IMR-90 (cell line): ENCODE results near the gene GRM5. TPM values are rescaled to one million over a fixed set of nuclear protein-coding genes. Genes with fewer than 3 reads are reported as not detected.
"Not testable (repeated sequence)": the region's sequence is repeated elsewhere in the genome, so short reads cannot be mapped to it uniquely, and the experiment has no call there.

Source experiments
- ATAC-seq: fragments of 200-7000 bp; cut with Tn5 transposase; 2 replicates; pipeline ENCODE4 v1.9.1; 2020; ENCODE audit warnings: low read depth, mild to moderate bottlenecking, moderate library complexity
- BruUV-seq: library from RNA; stranded (reverse); fragments of 400-500 nt; replicated peaks from 2 replicates; lab custom pipeline; 2021; lab: Mats Ljungman, UMichigan
- CTCF ChIA-PET: fragments of 300-600 bp; formaldehyde crosslinking; extraction: SDS; loops from one replicate; lab custom pipeline; 2021; ENCODE audit warnings: antibody characterized with exemption; lab: Yijun Ruan, JAX
- POLR2A ChIA-PET: fragments of 300-600 bp; sonication (Branson Sonifier 250); formaldehyde crosslinking; loops from one replicate; lab custom pipeline; 2022; ENCODE audit warnings: antibody characterized with exemption; ENCODE audit not compliant: unreplicated experiment; lab: Charles Lee
- DNase-seq: peaks from one replicate; pipeline ENCODE4 v3.0.0; 2013
- H2AFZ ChIP-seq: replicated peaks from 2 replicates; pipeline ENCODE3; 2013; ENCODE audit warnings: low read length, mild to moderate bottlenecking; ENCODE audit not compliant: poor library complexity
- H2AK5ac ChIP-seq: 2 replicates; pipeline ENCODE4 v1.6.1; 2013; ENCODE audit warnings: low read depth, low read length, inconsistent platforms
- H2AK9ac ChIP-seq: replicated peaks from 2 replicates; pipeline ENCODE3; 2013; ENCODE audit warnings: mild to moderate bottlenecking, low read depth, low read length, moderate library complexity; ENCODE audit not compliant: poor library complexity
- H2BK120ac ChIP-seq: 2 replicates; pipeline ENCODE4 v1.6.1; 2013; ENCODE audit warnings: low read depth, low read length, inconsistent platforms
- H2BK15ac ChIP-seq: 3 replicates; pipeline ENCODE4 v1.6.1; 2013; ENCODE audit warnings: low read depth, low read length, inconsistent platforms
- H2BK20ac ChIP-seq: 2 replicates; pipeline ENCODE4 v1.6.1; 2013; ENCODE audit warnings: low read depth, mild to moderate bottlenecking, inconsistent platforms, low read length, moderate library complexity
- H2BK5ac ChIP-seq: 2 replicates; pipeline ENCODE4 v1.6.1; 2013; ENCODE audit warnings: mild to moderate bottlenecking, low read depth, low read length, inconsistent platforms; ENCODE audit not compliant: poor library complexity, severe bottlenecking
- H3K14ac ChIP-seq: replicated peaks from 2 replicates; pipeline ENCODE4 v1.6.1; 2013; ENCODE audit warnings: low read depth, low read length, inconsistent platforms
- H3K18ac ChIP-seq: 2 replicates; pipeline ENCODE4 v1.6.1; 2013; ENCODE audit warnings: low read depth, low read length, control low read depth
- H3K23ac ChIP-seq: 2 replicates; pipeline ENCODE4 v1.6.1; 2013; ENCODE audit warnings: low read depth, low read length, inconsistent platforms
- H3K27ac ChIP-seq: 2 replicates; pipeline ENCODE4 v1.5.1; 2013; ENCODE audit warnings: mild to moderate bottlenecking, control low read depth, low read length; ENCODE audit not compliant: insufficient read depth
- H3K27me3 ChIP-seq: 2 replicates; pipeline ENCODE4 v1.6.1; 2013; ENCODE audit warnings: low read length; ENCODE audit not compliant: control insufficient read depth, insufficient read depth
- H3K36me3 ChIP-seq: 2 replicates; pipeline ENCODE4 v1.6.1; 2013; ENCODE audit warnings: low read length, mixed read lengths; ENCODE audit not compliant: control insufficient read depth, insufficient read depth
- H3K4ac ChIP-seq: 2 replicates; pipeline ENCODE4 v1.6.1; 2013; ENCODE audit warnings: low read depth, low read length, inconsistent platforms
- H3K4me1 ChIP-seq: 2 replicates; pipeline ENCODE4 v1.6.1; 2013; ENCODE audit warnings: low read length, mixed read lengths; ENCODE audit not compliant: control insufficient read depth, insufficient read depth
- H3K4me2 ChIP-seq: 2 replicates; pipeline ENCODE4 v1.6.1; 2013; ENCODE audit warnings: low read depth, mild to moderate bottlenecking, control low read depth, low read length, moderate library complexity
- H3K4me3 ChIP-seq: 2 replicates; pipeline ENCODE4 v1.5.1; 2013; ENCODE audit warnings: low read depth, mild to moderate bottlenecking, control low read depth, low read length, moderate library complexity; ENCODE audit not compliant: insufficient read depth
- H3K56ac ChIP-seq: 2 replicates; pipeline ENCODE4 v1.6.1; 2013; ENCODE audit warnings: low read length, inconsistent platforms; ENCODE audit not compliant: insufficient read depth; ENCODE audit errors: extremely low read depth
- H3K79me1 ChIP-seq, 2 experiments: 2 replicates each; pipeline ENCODE4 v1.6.1; 2013; ENCODE audit warnings: low read length in 2 of 2, inconsistent platforms in 1 of 2, low read depth in 1 of 2
- H3K9ac ChIP-seq: 2 replicates; pipeline ENCODE4 v1.6.1; 2013; ENCODE audit warnings: low read depth, low read length, control low read depth
- H3K9me1 ChIP-seq: 2 replicates; pipeline ENCODE4 v1.6.1; 2013; ENCODE audit warnings: low read length, inconsistent platforms; ENCODE audit not compliant: insufficient read depth
- H3K9me3 ChIP-seq: 2 replicates; pipeline ENCODE4 v1.6.1; 2013; ENCODE audit warnings: low read length; ENCODE audit not compliant: control insufficient read depth, insufficient read depth
- H4K20me1 ChIP-seq: 2 replicates; pipeline ENCODE4 v1.6.1; 2013; ENCODE audit warnings: low read length, inconsistent platforms; ENCODE audit not compliant: insufficient read depth
- H4K5ac ChIP-seq: 2 replicates; pipeline ENCODE4 v1.6.1; 2013; ENCODE audit warnings: mild to moderate bottlenecking, low read depth, low read length, control low read depth
- H4K8ac ChIP-seq, 2 experiments: 2 replicates each; pipeline ENCODE4 v1.6.1; 2013; ENCODE audit warnings: low read depth in 2 of 2, low read length in 2 of 2, control low read depth in 1 of 2, inconsistent platforms in 1 of 2
- H4K91ac ChIP-seq: 2 replicates; pipeline ENCODE4 v1.6.1; 2013; ENCODE audit warnings: low read depth, low read length, inconsistent platforms; ENCODE audit not compliant: insufficient read depth
- WGBS, 2 experiments: methylation state at CpG; one replicate each; pipeline versions ENCODE4 v1.1.5 to v1.1.7; 2013; ENCODE audit warnings: missing lambda C conversion rate in 2 of 2; ENCODE audit not compliant: insufficient read length in 1 of 2; ENCODE audit errors: extremely low coverage in 2 of 2; 5-methylcytosine and 5-hydroxymethylcytosine counted together
- dilution Hi-C: fragments of 300-500 bp; cut with HindIII; formaldehyde crosslinking; loops from one replicate; pipeline ENCODE4 v1.14.3; 2018; ENCODE audit warnings: low sequenced_read_pairs; ENCODE audit not compliant: unreplicated experiment
- in situ Hi-C: fragments of 300-500 bp; cut with MboI; formaldehyde crosslinking; loops from 3 replicates; pipeline ENCODE4 v1.14.3; 2019; ENCODE audit warnings: low sequenced_read_pairs, inconsistent platforms, mixed read lengths
- intact Hi-C: fragments of 100-400 bp; cut with micrococcal nuclease; formaldehyde crosslinking; loops from 2 replicates; pipeline ENCODE4 v1.10.0; 2022
- polyA plus RNA-seq, 3 experiments: library from polyadenylated mRNA; depleted of rRNA; stranded (reverse); fragments of >200 nt; gene quantifications; 2 replicates each; pipeline ENCODE4 v1.2.3, GENCODE V29; 2012; ENCODE audit warnings: low replicate concordance in 1 of 3
- total RNA-seq: library from RNA; depleted of rRNA; stranded (reverse); fragments of >200 nt; gene quantifications from 2 replicates; pipeline ENCODE4 v1.2.3, GENCODE V29; 2012

GRM5 gene
- total and polyA plus RNA-seq, 2 of the 4 experiments (the other 2 are of a cell fraction) = under 0.01 TPM

DNA sequence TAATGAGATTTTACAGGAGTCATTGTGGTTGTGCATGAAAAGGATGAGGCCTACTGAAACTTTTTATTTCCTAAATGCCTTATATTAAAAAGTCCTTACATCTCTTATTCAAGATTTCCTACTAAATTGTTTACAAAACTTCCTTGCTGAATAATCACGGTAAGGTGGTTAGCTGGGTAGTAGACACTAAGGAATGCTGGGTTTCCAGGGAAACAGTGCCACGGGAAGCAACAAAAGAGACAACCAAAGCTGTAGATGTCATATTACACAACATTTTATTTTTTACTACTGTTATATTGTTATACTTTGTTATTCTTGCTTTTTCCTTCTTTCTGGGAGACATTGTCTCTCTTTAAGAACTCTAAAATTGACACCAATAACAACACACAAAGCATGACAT, 36.1 kb downstream of the GRM5 start:
- H3K36me3 ChIP-seq, CTCF ChIA-PET, H3K9me1 ChIP-seq, H2AK5ac ChIP-seq, H3K79me1 ChIP-seq, H2AK9ac ChIP-seq, intact Hi-C loops, H3K14ac ChIP-seq, H3K4me1 ChIP-seq, H4K91ac ChIP-seq, H2BK15ac ChIP-seq, in situ Hi-C loops, H3K18ac ChIP-seq, H3K9ac ChIP-seq, DNase-seq, H4K8ac ChIP-seq, H2AFZ ChIP-seq, H2BK120ac ChIP-seq, H3K4me3 ChIP-seq, H3K27me3 ChIP-seq, H3K4ac ChIP-seq, ATAC-seq, H3K4me2 ChIP-seq, H2BK20ac ChIP-seq, H3K27ac ChIP-seq, dilution Hi-C loops, H4K20me1 ChIP-seq, H4K5ac ChIP-seq, H3K23ac ChIP-seq, H3K56ac ChIP-seq, BruUV-seq, H2BK5ac ChIP-seq, H3K9me3 ChIP-seq, POLR2A ChIA-PET: not testable (repeated sequence)
- no CpG with 5 or more reads among the region's 2 CpGs for WGBS, 2 experiments
